ENCODE measurements around the gene TENT4B.

TENT4B gene

DNA sequence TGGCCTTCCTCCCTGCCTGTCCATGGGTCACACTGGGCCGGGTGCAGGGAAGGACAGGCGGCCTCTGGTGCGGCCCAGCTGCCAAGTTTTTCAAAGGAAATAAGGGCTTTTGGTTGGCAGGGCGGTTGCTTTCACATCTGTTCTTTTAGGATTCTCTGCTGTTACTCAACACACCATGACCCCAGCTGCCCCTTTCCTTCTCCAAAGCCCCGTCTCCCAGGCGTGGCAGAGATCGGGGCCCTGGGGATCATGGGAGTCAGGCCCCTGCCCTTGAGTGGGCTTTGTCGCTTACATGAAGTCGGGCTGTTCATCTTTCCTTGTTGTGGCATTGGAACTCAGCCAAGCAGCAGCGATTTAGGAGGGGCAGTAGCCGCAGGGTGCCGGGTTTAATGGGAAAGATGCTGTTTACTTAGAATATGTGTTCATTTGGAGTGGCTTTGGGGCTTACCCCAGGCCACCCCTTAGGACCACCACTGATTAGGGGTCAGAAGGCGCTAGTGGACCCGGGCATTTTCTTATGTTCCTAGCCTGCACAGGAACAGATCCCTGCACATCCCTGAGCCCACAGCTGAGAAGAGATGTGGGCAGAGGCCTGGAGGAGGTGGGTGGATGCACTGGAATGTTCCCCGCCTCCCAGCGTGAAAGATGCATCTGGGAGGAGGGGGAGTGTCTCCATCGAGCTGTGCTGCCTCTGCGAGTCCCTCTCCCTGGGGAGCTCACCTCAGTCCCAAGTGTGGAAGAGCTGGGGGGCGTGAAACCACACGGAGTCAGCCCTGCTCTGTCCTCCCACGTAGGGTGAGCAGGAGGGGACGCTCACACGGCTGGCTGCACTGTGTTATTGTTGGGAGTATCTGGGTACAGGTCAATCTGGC, 106.5 kb downstream of the TENT4B start:
- ChIA-PET POLR2A (no interaction called here), CTCF (no interaction called here)
- no peak for DNase-seq (ENCODE audit: extremely low spot score)
- no peak for TF ChIP-seq LEF1 (IDR thresholded peaks at IDR 0.05; ENCODE audit: borderline replicate concordance)
- no peak for TF ChIP-seq NFRKB (IDR thresholded peaks at IDR 0.05)
- TF ChIP-seq FOXK2 (IDR thresholded peaks at IDR 0.05), result no peak
- no peak for TF ChIP-seq SP1 (IDR thresholded peaks at IDR 0.05)

DNA sequence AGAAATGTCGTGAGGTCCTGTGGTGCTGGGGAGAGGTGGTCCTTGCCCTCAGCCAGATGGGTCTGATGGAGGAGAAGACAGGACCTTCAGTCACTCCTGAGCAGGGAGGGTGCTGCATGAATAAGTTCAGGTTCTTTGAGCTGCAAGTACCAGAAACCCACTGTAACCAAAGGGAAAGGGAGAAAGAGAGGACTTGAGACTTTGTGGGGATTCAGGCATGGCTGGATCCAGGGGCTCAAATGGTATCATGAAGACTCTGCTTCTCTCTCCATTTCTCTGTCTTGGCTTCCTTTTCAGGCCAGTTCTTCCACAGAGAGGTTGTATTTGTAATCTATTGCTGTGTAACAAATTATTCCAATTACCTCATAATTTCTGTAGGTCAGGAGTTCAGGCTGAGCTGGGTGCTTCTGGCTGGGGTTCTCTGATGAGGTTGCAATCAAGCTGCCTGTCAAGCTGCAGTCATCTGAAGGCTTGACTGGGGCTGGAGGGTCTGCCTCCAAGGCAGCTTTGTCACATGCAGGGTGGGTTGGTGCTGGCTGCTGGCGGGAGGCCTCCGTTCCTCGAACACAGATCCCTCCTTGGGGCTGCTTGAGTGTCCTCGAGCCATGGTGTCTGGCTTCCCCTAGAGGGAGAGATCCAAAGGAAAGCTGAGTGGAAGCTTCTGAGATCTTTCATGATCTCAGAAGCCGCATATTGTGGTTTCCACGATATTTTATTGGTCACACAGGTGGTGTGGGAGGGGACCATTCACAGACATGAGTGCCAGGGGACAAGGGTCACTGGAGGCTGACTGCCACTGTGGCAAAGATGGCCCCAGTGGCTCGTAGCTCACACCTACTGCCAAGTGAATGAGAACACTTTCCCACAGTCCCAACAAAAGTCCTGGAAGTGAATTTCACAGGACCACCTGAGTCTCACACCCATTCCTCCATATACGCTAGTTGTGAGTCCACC, 107.4 kb downstream of the TENT4B start:
- TF ChIP-seq FOXK2 (IDR thresholded peaks at IDR 0.05) (no peak), ZNF384 (IDR thresholded peaks at IDR 0.05) (no peak), CTBP1 (IDR thresholded peaks at IDR 0.05; ENCODE audit: borderline replicate concordance) (no peak), LEF1 (IDR thresholded peaks at IDR 0.05; ENCODE audit: borderline replicate concordance) (no peak), HDGF (IDR thresholded peaks at IDR 0.05; ENCODE audit: borderline replicate concordance) (no peak), SP1 (IDR thresholded peaks at IDR 0.05) (no peak), FOXM1 (IDR thresholded peaks at IDR 0.05; ENCODE audit: borderline replicate concordance) (no peak), ARNT (IDR thresholded peaks at IDR 0.05) (no peak), ELF4 (IDR thresholded peaks at IDR 0.05) (no peak), BHLHE40 (IDR thresholded peaks at IDR 0.05; ENCODE audit: borderline replicate concordance) (no peak)
- TF ChIP-seq, protein P1, sequence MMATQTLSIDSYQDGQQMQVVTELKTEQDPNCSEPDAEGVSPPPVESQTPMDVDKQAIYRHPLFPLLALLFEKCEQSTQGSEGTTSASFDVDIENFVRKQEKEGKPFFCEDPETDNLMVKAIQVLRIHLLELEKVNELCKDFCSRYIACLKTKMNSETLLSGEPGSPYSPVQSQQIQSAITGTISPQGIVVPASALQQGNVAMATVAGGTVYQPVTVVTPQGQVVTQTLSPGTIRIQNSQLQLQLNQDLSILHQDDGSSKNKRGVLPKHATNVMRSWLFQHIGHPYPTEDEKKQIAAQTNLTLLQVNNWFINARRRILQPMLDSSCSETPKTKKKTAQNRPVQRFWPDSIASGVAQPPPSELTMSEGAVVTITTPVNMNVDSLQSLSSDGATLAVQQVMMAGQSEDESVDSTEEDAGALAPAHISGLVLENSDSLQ (IDR thresholded peaks at IDR 0.05), result no peak
- ChIA-PET CTCF (no interaction called here), POLR2A (no interaction called here)
- DNase-seq (ENCODE audit: extremely low spot score), result no peak

DNA sequence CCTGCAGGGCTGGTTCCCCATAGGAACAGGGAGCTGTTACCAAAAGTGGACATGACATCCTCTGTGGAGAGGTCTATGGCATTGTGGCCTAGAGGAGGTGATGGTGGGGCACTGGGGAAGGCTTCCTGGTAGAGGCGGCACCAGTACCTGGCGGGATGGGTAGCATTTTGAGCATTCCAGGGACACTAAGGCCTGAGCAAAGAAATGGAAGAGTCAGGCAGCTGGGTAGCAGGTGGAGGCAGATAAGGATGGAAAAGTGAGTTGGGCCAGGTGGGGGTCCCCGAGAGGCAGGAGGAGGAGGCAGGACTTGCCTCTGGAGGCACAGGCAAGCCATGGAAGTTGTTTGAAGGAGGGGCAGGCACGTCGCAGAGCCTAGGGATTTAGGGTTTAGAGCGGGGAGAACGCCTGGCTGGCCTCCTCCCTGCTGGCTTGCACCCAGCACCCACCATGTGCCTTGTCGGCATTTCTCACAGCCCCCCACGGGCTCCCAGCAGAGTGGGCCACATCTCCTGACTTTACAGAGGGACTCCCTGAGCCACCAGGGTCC, 108.1 kb downstream of the TENT4B start:
- TF ChIP-seq, protein P1 (IDR thresholded peaks at IDR 0.05), result no peak
- no peak for TF ChIP-seq FOXA1 (IDR thresholded peaks at IDR 0.05)
- TF ChIP-seq ELF4 (IDR thresholded peaks at IDR 0.05), result no peak
- TF ChIP-seq FOXM1 (IDR thresholded peaks at IDR 0.05; ENCODE audit: borderline replicate concordance), result no peak
- no peak for TF ChIP-seq SUZ12 (IDR thresholded peaks at IDR 0.05)
- TF ChIP-seq BHLHE40 (IDR thresholded peaks at IDR 0.05; ENCODE audit: borderline replicate concordance), result no peak
- no peak for TF ChIP-seq LEF1 (IDR thresholded peaks at IDR 0.05; ENCODE audit: borderline replicate concordance)
- no peak for TF ChIP-seq HDGF (IDR thresholded peaks at IDR 0.05; ENCODE audit: borderline replicate concordance)
- no peak for TF ChIP-seq SP1 (IDR thresholded peaks at IDR 0.05)
- no peak for TF ChIP-seq NFRKB (IDR thresholded peaks at IDR 0.05)
- TF ChIP-seq FOXK2 (IDR thresholded peaks at IDR 0.05), result no peak
- TF ChIP-seq L3MBTL2 (conservative IDR thresholded peaks at IDR 0.05), result no peak
- TF ChIP-seq TARDBP (IDR thresholded peaks at IDR 0.05), result no peak
- TF ChIP-seq ARNT (IDR thresholded peaks at IDR 0.05), result no peak
- TF ChIP-seq CTBP1 (IDR thresholded peaks at IDR 0.05; ENCODE audit: borderline replicate concordance), result no peak
- no peak for TF ChIP-seq ZNF384 (IDR thresholded peaks at IDR 0.05)
- DNase-seq (ENCODE audit: extremely low spot score), result no peak
- CTCF ChIA-PET, result no interaction called here
- POLR2A ChIA-PET, result no interaction called here

DNA sequence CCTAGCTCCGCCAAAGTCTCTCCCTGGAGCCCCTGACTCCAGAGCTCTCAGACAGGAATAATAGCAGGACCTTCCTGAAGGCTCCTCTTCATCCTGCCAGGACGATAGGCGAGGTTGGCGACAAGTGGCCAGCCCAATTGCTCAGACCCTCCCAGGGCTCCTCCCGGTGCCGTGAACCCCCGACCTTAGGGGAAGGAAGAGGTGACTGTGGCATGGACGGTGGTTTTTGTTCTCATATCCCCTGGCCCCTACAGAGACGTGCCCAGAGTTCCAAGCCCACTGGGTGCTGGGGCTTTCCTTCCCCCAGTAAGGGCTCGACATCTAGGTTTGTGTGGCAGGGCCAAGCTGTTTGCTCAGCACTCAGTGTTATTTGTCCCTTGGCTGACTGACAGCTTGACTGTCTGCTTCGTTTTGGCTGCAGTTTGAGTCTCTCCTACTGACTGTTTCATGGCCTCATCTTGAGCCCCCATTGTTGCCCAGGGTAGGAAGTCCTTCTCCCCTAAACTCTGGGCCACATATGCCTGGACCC, 108.7 kb downstream of the TENT4B start:
- ChIA-PET POLR2A (no interaction called here), CTCF (no interaction called here)
- TF ChIP-seq, protein P1 (IDR thresholded peaks at IDR 0.05), result peak; percentile 23; the same call in 1 of the 2 replicates
- TF ChIP-seq SP1 (IDR thresholded peaks at IDR 0.05) (no peak), FOXK2 (IDR thresholded peaks at IDR 0.05) (no peak), ELF4 (IDR thresholded peaks at IDR 0.05) (no peak), FOXA1 (IDR thresholded peaks at IDR 0.05) (no peak)
- DNase-seq (ENCODE audit: extremely low spot score), result no peak

DNA sequence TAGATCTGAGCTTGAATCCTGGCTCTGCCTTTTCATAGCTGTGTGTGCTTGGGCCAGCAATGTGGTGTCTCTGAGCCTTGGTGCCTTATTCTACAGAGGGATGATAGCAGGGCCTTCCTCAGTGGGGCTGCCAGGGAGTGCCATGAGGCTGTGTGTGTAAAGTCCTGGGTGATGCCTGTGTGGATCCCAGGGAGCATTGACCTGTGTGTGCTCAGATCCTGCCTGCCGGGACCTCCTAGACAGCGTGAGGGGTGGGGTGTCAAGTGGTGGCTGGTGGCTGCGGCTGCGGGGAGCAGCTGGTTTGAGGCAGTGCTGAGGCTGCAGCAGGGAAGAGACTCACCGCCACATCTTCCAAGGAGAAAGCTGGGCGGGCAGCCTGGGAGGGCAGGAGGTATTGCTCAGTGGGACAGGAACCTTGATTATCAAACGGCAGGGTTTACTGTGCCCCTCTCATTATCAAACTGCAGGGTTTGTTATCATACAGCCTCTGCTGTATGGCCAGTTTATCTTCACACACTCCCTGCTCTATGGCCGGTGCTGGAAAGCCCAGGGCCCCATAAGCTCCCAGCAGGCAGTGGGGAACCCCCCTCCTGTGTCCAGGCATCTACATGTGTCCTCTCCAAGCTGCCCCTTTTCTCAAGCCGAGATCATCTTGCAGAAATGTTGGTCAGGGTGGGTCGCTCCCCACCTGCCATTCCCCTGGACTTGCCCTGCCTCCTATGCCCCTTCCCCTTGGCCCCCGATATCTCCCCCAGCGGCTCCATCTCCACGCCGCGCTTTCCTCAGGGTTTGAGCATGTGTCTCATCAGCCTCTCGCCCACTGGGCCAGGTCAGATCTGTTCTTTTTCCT, 110.2 kb downstream of the TENT4B start:
- no peak for DNase-seq (ENCODE audit: extremely low spot score)
- TF ChIP-seq CTBP1 (IDR thresholded peaks at IDR 0.05; ENCODE audit: borderline replicate concordance) (no peak), LEF1 (IDR thresholded peaks at IDR 0.05; ENCODE audit: borderline replicate concordance) (no peak), ARNT (IDR thresholded peaks at IDR 0.05) (no peak), BHLHE40 (IDR thresholded peaks at IDR 0.05; ENCODE audit: borderline replicate concordance) (no peak), L3MBTL2 (conservative IDR thresholded peaks at IDR 0.05) (no peak), TARDBP (IDR thresholded peaks at IDR 0.05) (no peak), FOXM1 (IDR thresholded peaks at IDR 0.05; ENCODE audit: borderline replicate concordance) (no peak)
- POLR2A ChIA-PET, result no interaction called here
- CTCF ChIA-PET, result no interaction called here
